GM10847 (cell line): ENCODE measurements around the gene LEFTY1.
A peak's percentile ranks its signal among the peaks of the same experiment; 100 is the strongest.

ENCODE experiments used
- POLR2A ChIP-seq: IDR thresholded peaks from 2 replicates; pipeline ENCODE4 v1.6.1; 2011; ENCODE audit not compliant: insufficient read length; ENCODE audit errors: extremely low read depth

Gene LEFTY1, protein sequence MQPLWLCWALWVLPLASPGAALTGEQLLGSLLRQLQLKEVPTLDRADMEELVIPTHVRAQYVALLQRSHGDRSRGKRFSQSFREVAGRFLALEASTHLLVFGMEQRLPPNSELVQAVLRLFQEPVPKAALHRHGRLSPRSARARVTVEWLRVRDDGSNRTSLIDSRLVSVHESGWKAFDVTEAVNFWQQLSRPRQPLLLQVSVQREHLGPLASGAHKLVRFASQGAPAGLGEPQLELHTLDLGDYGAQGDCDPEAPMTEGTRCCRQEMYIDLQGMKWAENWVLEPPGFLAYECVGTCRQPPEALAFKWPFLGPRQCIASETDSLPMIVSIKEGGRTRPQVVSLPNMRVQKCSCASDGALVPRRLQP

DNA sequence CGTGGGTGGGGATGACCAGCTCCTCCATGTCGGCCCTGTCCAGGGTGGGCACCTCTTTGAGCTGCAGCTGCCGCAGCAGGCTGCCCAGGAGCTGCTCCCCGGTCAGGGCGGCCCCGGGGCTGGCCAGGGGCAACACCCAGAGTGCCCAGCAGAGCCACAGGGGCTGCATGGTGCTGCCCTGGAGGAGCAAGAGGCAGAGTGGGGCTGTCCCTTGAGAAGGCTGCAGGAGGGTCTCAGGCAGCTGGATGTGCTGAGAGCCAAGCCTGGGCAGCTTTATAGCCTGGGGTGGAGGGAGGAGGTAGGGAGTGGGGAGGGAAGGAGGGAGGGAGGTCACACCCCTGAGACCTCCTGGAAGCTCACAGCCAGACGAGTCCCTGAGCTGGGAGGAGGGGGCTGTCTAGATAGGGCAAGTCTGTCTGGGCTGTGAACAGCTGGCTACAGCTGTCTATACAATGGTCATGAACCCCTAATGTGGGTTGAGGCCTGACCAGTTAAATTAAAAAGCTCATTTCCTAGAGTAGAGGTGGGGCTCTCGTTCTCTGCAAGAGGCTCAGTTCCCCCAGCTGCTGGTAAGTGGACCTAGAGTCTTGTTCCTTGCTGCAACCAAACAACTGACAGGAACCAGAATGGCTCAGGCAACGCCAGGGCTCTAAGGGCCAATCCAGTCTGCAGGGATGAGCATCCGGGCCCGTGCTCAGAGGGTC, at the start of gene LEFTY1:
Gene LEFTY1, minus strand, starts transcription at position 249 of the 704 bp plus-strand sequence. Its CDS starts 80 bp downstream, at position 169.
- no peak for TF ChIP-seq POLR2A

DNA sequence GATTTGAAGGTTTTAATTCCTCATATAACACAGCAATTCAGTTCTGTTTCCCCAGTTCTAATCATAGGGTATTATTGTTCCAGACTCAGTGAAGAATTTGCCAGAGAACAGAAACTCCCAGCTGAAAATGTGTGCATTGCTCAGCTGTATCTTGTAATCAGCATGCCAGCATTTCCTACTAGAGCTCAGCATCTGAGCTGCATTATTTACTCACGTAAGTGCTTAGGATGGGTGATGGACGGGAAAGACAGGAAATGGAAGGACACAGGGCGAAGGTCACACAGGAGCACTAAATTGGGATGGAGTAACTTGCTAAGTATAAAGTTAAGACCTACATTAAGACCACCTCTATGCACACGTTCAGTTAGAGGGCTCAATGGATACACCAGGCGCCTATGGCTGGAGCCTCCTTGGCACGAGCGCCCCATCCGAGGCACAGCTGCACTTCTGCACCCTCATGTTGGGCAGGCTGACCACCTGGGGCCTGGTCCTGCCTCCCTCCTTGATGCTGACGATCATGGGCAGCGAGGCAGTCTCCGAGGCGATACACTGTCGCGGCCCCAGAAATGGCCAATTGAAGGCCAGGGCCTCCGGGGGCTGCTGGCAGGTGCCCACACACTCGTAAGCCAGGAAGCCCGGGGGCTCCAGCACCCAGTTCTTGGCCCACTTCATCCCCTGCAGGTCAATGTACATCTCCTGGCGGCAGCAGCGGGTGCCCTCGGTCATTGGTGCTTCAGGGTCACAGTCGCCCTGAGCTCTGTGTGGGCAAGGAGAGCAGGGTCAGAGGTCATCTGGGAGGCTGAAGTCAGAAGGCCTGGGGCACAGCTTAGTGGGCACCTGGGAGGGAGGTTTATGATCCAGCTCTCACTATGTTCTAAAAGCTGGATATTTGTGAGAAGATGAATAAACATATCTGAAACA, 48.4 kb upstream of the LEFTY1 start:
- TF ChIP-seq POLR2A: no peak

DNA sequence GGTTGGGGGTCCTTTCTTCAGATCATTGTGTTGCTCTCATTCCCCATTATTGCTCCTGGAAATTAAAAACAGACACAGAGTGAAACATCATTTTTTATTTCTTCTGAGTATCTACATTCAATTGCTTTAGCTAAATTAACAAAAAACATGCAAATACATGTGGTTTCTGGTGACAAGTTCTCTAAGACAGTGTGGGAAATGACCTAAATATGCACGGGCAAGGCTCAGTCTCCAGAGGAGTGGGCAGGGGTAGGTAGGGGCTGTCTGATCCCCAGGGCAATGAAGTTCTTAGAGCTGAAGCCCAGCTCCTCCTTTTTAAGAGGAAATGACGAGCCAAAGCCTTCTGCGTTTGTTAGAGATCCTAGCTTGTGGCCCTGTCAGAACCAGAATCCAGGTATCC, 47.6 kb upstream of the LEFTY1 start:
- TF ChIP-seq POLR2A: no peak

DNA sequence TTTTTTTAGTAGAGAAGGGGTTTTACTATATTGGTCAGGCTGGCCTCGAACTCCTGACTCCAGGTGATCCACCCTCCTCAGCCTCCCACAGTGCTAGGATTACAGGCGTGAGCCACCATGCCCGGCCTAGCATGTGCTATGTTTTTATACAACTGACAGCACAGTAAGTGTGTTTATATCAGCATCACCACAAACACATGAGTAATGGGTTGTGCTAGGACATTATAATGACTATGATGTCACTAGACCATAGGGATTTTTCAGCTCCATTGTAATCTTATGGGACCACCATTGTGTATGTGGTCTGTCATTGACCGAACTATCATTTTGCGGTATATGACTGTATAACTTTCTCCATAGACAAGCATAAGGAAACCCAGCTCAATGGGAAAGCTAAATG, 45.8 kb upstream of the LEFTY1 start:
- no peak for TF ChIP-seq POLR2A

DNA sequence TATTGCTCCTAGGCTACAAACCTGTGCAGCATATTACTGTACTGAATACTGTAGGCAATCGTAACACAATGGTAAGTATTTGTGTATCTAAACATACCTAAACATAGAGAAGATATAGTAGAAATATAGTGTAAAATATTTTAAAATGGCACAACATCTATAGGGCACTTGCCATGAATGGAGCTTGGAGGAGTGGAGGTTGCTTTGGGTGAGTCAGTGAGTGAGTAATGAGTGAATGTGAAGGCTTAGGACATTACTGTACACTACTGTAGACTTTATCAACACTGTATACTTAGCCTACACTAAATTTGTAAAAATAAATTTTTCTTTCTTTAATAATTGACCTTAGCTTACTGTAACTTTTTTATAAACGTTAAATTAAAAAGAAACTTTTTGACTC, 44.1 kb upstream of the LEFTY1 start:
- TF ChIP-seq POLR2A: no peak

DNA sequence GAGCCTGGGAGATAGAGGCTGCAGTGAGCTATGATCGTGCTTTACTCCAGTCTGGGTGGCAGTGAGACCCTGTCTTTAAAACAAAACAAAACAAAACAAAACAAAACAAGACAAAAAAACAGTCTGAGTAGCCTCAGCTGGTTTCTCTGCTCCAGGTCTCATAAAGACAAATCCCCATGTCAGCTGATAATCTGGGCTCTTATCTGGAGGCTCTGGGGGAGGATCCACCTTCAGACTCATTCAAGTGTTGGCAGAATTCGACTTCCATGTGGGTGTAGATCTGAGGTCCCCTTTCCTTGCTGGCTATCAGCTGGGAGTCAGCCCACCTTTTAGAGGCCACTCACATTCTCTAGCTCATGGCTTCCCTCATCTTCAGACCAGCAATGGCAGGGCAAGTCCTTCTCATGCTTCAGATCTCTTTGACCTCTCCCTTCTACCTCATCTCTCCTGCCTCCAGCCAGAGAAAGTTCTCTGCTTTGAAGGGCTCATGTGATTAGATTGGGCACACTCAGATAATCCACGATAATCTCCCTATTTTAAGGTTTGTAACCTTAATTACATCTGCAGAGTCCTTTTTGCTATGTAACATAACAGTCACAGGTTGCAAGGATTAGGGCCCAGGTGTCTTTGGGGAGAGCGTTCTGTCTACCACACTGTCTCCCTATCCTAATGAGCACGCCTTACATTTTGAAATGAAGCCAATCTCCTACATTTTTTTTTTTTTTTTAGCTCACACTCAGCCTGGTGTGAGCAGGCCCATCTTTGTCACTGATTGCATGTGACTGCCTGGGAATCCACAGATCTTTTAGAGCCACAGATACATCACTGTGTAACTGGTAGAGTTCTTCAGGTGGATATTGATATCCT, 42.6 kb upstream of the LEFTY1 start:
- TF ChIP-seq POLR2A: no peak

DNA sequence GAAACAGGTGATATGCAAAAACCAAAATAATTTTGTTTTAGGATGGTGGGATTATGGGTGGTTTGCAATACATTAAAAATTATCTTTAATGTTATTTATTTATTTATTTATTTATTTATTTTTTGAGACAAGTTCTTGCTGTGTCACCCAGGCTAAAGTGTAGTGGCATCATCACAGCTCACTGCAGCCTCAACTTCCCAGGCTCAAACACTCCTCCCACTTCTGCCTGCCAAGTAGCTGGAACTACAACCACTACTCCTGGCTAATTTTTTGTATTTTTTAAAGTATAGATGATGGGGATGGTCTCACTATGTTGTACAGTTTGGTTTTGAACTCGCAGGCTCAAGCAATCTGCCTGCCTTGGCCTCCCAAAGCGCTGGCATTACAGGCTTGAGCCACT, 41.6 kb upstream of the LEFTY1 start:
- no peak for TF ChIP-seq POLR2A

GRCh38 chr1:225928186-225929175, 39.5 kb upstream of the LEFTY1 start:
- no peak for TF ChIP-seq POLR2A

DNA sequence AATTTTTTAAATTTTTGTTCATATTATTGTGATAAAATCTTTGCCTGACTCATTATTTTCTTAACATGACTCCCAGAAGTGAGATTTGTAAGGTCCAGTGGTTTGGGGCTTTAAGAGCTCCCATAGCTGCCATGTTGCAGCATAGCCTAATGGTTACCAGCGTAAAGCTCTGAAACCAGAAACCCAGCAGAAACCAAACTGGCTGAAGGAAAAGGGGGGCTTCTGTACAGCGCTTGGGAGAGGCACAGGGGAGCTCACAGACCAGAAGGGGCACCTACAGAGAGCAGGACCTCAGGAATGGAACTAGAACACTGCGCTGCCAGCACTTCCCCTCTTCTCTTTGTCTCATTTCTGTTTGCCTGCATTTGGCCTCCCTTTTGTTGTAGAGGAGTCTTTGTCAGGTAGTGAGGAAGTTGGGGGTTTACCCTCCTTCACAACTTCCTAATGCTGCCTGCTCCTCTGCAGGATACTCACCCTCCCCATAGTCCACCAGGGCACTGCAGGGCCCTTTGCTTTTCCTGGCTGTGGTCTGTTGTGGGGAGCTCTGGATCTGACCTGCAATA, 37.7 kb upstream of the LEFTY1 start:
- no peak for TF ChIP-seq POLR2A

GRCh38 chr1:225923692-225924555, 35.0 kb upstream of the LEFTY1 start, which contains the start of gene PYCR2:
PYCR2 (minus strand) TSS chr1:225924250; CDS start chr1:225924110, 140 bp downstream.
- peak; percentile 89 for TF ChIP-seq POLR2A

DNA sequence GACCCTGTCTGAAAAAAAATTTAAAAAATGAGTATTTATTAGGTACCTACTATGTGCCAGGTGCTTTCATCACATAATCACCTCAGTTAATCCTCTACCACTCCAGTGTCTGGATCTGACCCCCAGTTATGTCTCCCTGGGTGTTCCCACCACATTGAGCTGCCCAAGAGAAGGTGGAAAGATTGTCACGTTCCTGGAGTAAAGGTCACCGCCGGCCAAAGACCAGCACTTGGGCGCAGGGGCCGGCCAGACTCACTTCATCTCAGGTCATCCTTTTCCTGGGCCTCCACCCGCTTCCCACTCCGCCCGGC, 34.4 kb upstream of the LEFTY1 start:
- no peak for TF ChIP-seq POLR2A
